ENCODE data around the gene NFILZ.
A peak's percentile ranks its signal among the peaks of the same experiment; 100 is the strongest.

Gene NFILZ

DNA sequence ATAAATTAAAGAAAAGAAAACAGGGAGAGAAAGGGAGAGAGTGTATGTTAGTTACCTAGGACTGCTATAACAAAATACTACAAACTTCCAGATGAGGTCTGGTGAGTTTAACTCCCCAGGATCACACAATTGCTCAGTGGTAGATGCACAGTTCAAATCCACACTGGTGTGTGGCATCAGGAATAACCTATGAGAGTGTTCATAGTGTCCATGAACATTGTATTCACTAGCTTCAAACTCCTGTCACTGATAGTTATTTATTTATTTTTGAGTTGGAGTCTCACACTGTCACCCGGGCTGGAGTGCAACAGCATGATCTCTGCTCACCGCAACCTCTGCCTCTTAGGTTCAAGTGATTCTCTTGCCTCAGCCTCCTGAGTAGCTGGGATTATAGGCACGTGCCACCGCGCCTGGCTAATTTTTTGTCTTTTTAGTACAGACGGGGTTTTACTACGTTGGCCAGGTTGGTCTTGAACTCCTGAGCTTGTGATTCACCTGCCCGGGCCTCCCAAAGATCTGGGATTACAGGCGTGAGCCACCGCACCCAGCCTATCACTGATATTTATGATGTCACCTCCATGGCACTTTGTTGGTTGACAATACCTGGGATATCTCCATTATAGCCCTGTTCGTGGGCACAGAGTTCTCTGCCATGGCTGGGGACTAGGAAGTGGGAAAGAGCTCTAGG is at the start of gene NFILZ:
TSS of gene NFILZ (plus strand) at position 638 of the 688 bp plus-strand sequence. CDS start 46,133 bp downstream, outside the sequence.
- no peak for DNase-seq (ENCODE audit: low spot score)

- peak; percentile 84 for DNase-seq (ENCODE audit: low spot score)
These were observed 49.6 kb upstream of the NFILZ start for GRCh38 chr19:8580710-8581281.

GRCh38 chr19:8584965-8585893 is 45.2 kb upstream of the NFILZ start:
- no peak for DNase-seq (ENCODE audit: low spot score)

DNA sequence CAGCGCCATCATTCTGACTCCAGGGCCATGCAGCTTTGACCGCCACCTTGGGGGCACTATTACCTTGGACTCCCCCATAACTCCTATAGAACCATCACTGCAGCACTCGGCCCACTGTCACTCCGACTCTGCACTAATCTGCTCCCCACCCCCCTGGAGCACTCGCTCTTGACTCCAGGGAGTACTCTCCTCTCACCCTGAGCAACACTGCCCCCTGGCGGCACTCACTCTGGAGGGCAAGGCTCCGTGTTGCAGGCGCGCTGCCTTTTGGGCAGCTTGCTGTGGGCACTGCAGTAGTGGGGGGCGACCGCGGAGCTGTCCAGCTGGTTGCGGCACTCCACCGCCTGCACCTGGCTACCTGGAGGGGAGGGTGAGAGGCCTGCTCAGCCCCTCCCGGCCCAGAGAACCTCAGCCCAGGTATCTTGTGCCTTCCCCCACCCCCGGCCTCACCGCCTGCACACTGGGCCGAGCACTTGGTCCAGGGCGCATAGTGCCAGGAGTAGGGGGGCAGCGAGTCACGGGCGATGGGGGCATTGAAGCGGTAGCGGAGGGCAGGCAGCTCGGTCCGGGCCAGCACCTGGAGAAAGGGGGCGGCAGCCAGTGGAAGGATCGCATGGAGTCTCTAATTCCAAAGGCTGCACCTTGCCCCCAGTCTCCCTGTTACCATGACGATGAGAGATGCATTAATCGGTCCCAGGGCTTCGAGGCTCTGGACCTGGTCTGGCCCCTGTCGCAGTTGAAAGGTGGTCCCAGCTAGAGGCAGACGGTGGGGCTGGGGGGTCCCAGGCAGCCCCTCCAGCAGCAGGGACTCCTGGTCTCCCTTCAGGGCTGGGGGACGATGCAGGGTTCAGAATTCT is 44.3 kb upstream of the NFILZ start:
- peak; percentile 57 for DNase-seq (ENCODE audit: low spot score)

DNA sequence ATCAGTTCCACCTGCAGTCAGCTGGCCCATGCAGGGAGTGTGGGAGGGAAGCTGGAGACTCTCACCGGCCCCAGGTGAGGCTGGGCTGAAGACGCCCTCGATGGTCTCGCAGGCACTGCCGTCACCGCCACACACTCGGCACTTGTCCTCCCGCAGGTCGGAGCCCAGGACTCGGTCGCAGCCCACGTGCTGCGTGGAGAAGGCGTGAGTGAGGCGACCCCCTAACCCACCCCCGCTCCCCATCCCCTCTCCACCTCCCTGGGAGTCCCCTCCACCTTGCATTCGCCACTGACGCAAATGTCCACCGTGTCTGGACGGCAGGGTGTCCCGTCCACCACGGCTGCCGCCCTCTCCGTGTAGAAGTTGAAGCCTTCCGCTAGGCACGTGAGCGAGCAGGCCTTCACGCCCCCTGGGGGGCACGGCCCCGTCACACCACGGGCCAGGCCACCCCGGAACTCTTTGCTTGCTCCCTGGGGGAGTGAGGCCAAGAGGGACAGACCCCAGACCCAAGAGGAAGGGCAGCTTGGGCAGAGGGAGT is 41.2 kb upstream of the NFILZ start:
- no peak for DNase-seq (ENCODE audit: low spot score)

GRCh38 chr19:8592231-8593009 is 38.0 kb upstream of the NFILZ start:
- peak; percentile 95 for DNase-seq (ENCODE audit: low spot score)

GRCh38 chr19:8593931-8594330 is 36.5 kb upstream of the NFILZ start:
- DNase-seq (ENCODE audit: low spot score): no peak

GRCh38 chr19:8595651-8596050 is 34.8 kb upstream of the NFILZ start:
- no peak for DNase-seq (ENCODE audit: low spot score)

DNA sequence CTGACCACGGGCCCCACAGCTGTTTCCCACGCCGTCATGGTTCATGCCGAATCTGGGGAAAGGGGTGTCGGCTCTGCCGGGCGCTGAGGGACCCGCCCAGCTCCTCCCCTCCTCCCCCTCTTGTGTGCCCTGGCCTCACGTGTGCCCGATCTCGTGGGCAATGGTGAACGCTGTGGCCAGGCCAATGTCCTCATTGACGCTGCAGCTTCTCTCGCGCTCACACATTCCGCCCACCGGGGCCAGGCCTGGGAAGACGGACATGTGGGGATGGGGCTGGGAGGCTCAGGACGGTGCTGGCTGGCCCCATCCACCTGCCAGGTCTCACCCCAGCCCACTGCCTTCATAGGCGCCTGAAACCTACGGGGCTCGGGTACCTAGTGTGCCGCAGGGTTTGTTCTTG is 34.3 kb upstream of the NFILZ start:
- DNase-seq (ENCODE audit: low spot score): no peak

GRCh38 chr19:8600064-8600463 is 30.4 kb upstream of the NFILZ start:
- DNase-seq (ENCODE audit: low spot score): no peak

- DNase-seq (ENCODE audit: low spot score): no peak
These were observed 29.6 kb upstream of the NFILZ start for GRCh38 chr19:8600816-8601215.

DNA sequence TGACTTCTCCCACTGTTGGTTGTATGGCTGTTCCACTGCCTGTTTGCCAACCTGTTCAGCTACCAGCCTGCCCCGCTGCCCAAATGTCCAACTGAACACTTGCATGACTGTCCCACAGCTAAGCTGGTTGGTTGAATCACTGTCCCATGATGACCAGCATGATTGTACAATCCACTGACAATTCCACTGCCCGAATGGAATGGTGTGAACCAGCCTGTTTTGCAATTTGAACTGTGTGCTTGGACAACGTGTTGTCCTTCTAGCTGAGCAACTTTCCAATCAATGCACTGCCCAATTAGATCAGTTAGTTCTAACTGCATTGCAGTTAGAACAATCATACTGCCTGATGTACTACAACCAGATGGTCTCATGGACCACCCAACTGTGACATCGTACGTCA is 28.6 kb upstream of the NFILZ start:
- DNase-seq (ENCODE audit: low spot score): no peak

GRCh38 chr19:8605514-8605913 is 24.9 kb upstream of the NFILZ start:
- no peak for DNase-seq (ENCODE audit: low spot score)

- DNase-seq (ENCODE audit: low spot score): no peak
These were observed 23.0 kb upstream of the NFILZ start for GRCh38 chr19:8607386-8607785.

DNA sequence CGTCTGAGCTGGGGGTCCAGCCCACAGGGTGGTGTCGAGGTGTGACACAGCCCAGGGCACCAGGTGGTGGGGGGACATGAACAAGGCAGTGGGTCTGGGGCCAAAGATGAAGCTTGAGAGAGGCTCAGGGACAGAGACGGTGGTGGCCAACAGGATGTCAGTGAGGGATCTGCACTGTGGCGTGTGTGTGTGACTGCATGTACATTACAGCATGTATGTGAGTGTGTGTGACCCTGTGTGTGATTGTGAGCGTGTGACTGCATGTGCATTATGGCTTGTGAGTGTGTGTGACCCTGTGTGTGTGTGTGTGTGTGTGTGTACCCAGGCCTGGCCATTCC is 21.5 kb upstream of the NFILZ start:
- no peak for DNase-seq (ENCODE audit: low spot score)

GRCh38 chr19:8609279-8610040 is 21.0 kb upstream of the NFILZ start:
- no peak for DNase-seq (ENCODE audit: low spot score)

DNA sequence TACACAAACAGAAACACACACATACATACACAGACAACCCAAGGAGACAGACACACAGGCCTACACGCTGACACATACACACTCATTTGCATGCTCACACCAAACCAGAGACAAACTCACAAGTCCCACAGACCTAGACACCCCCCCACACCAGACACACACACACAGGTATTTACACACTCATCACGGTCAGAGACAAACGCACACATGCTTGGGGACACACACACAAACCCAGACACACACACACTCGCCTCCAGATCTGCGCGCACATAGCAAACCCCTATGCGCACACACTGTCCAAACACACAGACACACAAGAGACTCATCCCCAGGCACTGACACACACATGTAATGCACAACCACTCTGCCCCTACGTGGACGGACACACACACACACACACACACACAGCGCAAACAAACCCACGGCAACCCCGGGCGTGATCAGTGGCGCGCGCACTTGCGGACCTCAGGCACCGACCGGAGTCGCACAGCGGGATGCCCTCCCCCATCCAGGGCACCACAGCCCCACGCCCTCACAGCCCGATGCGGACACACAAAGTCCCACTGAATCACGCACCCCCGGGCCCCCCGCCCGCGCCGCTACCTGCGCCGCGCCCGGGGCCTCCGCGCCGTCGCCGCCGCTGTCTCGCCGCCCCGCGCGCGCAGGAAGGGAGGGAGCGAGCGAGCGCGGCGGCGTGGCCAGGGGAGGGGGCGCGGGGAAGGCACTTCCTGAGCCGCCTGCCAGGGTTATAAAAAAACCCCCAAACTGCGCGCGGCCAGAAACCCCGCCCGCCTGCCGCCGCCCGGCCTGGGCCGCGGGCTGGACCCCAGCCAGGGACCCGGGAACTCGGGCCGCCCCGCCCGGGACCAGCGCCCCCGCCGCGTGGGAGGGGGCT is 20.1 kb upstream of the NFILZ start, which contains the start of gene ADAMTS10:
TSS of gene ADAMTS10 (minus strand) at position 675 of the 895 bp plus-strand sequence. CDS start 5,005 bp downstream, outside the sequence.
- DNase-seq (ENCODE audit: low spot score): peak; percentile 28

DNA sequence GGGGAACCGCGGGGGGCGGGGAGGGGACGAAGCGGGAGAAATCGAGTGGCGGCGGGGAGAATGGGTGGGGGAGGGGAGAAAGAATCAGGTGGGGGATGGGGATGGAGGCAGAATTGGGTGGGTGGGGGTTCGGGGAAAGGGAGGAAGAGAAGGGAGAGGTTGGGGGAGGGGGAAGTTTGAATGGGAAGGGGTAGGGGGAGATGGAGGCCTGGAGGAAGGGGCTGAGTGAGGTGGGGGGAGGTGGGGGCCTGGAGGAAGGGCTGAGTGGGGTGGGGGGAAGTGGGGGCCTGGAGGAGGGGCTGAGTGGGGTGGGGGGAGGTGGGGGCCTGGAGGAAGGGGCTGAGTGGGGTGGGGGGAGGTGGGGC is 19.5 kb upstream of the NFILZ start:
- DNase-seq (ENCODE audit: low spot score): no peak

- no peak for DNase-seq (ENCODE audit: low spot score)
These were observed 19.0 kb upstream of the NFILZ start for GRCh38 chr19:8611391-8611876.
